CD4-positive, alpha-beta T cell (primary cell): Measurements from ENCODE around the gene S100A11. TPM values are rescaled to one million over a fixed set of nuclear protein-coding genes. Genes with fewer than 3 reads are reported as not detected.
"Not testable (repeated sequence)": the region's sequence is repeated elsewhere in the genome, so short reads cannot be mapped to it uniquely, and the experiment has no call there.

Source experiments
- ATAC-seq: fragments of 200-7000 bp; cut with Tn5 transposase; one replicate; pipeline ENCODE4 v1.10.0; 2022; ENCODE audit warnings: mild to moderate bottlenecking; ENCODE audit not compliant: poor library complexity
- CTCF ChIA-PET: fragments of 350-600 bp; sonication (Branson Sonifier 250); formaldehyde crosslinking; loops from one replicate; lab custom pipeline; 2021; ENCODE audit warnings: antibody characterized with exemption, inconsistent platforms; lab: Charles Lee
- POLR2A ChIA-PET: fragments of 350-600 bp; sonication (Branson Sonifier 250); formaldehyde crosslinking; loops from one replicate; lab custom pipeline; 2021; ENCODE audit warnings: antibody characterized with exemption, inconsistent platforms; lab: Charles Lee
- DNase-seq, 14 experiments: peaks; one replicate each; pipeline ENCODE4 v3.0.0-alpha.2; 2013 to 2020; ENCODE audit warnings: mixed read lengths in 2 of 14
- H3K27ac ChIP-seq, 2 donors: one replicate each; pipeline versions ENCODE4 v1.5.1 to v1.7.0; 2013; ENCODE audit warnings: low read length in 2 of 2, low read depth in 1 of 2, mild to moderate bottlenecking in 1 of 2
- H3K27me3 ChIP-seq, 2 experiments: 1 replicate in 1 of 2; 2 replicates in 1 of 2; pipeline versions ENCODE4 v1.6.1 to v1.7.0; 2013; ENCODE audit warnings: low read length in 2 of 2, control low read depth in 1 of 2, mild to moderate bottlenecking in 1 of 2, moderate library complexity in 1 of 2; ENCODE audit not compliant: insufficient read depth in 2 of 2, control insufficient read depth in 1 of 2
- H3K36me3 ChIP-seq: one replicate; pipeline ENCODE4 v1.6.1; 2013; ENCODE audit warnings: low read length, control low read depth; ENCODE audit not compliant: insufficient read depth
- H3K4me1 ChIP-seq: one replicate; pipeline ENCODE4 v1.6.1; 2013; ENCODE audit warnings: low read length, control low read depth; ENCODE audit not compliant: insufficient read depth
- H3K4me3 ChIP-seq: one replicate; pipeline ENCODE4 v1.5.1; 2013; ENCODE audit warnings: mild to moderate bottlenecking, low read length, moderate library complexity
- H3K9me3 ChIP-seq, 2 experiments: 1 replicate in 1 of 2; 2 replicates in 1 of 2; pipeline versions ENCODE4 v1.6.1 to v1.7.0; 2013; ENCODE audit warnings: low read length in 2 of 2, mild to moderate bottlenecking in 2 of 2, control low read depth in 1 of 2, moderate library complexity in 1 of 2; ENCODE audit not compliant: control insufficient read depth in 1 of 2, insufficient read depth in 1 of 2
- H3K27ac Mint-ChIP-seq: one replicate; pipeline ENCODE4 v1.8.0; 2020; ENCODE audit warnings: mixed read lengths
- H3K27me3 Mint-ChIP-seq: one replicate; pipeline ENCODE4 v1.8.0; 2021; ENCODE audit warnings: mixed read lengths
- H3K36me3 Mint-ChIP-seq: one replicate; pipeline ENCODE4 v1.8.0; 2021; ENCODE audit warnings: low read depth, mixed read lengths
- H3K4me1 Mint-ChIP-seq: one replicate; pipeline ENCODE4 v1.8.0; 2021; ENCODE audit warnings: low read depth, mixed read lengths
- H3K4me3 Mint-ChIP-seq: one replicate; pipeline ENCODE4 v1.8.0; 2020; ENCODE audit warnings: mild to moderate bottlenecking, mixed read lengths
- H3K9me3 Mint-ChIP-seq: one replicate; pipeline ENCODE4 v1.8.0; 2020; ENCODE audit warnings: mixed read lengths
- intact Hi-C, 2 experiments: fragments of 100-400 bp; cut with DNase I in 1 of 2; cut with micrococcal nuclease in 1 of 2; formaldehyde crosslinking; loops; one replicate each; pipeline versions ENCODE4 v1.15.1 to v1.9.0; 2023 to 2025; cut with DNase I, micrococcal nuclease
- polyA plus RNA-seq, 2 donors: library from polyadenylated mRNA; unstranded; fragments of 120-200 nt; gene quantifications; one replicate each; pipeline ENCODE4 v1.2.1, GENCODE V29; 2013
- total RNA-seq, 174 experiments: library from RNA in 2 of 174; stranded (reverse) in 2 of 174; gene quantifications; one replicate each; pipeline ENCODE4 v1.2.3 and lab custom pipeline; 2021 to 2026
- TF ChIP-seq, protein P1 (sequence below): fragments of 200-600 bp; IDR thresholded peaks from one replicate; pipeline ENCODE4 v1.8.0; 2022; ENCODE audit warnings: antibody characterized with exemption, mild to moderate bottlenecking

S100A11 gene
- total RNA-seq (10 to 100 TPM; 23.6 to 24.1 TPM), total RNA-seq (lab: John Stamatoyannopoulos, UW) (7.0 to 165 (median 35.3) reads per million in 172 experiments)
- polyA plus RNA-seq (2013, experiment 1 of 2), result 323 TPM
- polyA plus RNA-seq (2013, experiment 2 of 2), result 325 TPM

DNA sequence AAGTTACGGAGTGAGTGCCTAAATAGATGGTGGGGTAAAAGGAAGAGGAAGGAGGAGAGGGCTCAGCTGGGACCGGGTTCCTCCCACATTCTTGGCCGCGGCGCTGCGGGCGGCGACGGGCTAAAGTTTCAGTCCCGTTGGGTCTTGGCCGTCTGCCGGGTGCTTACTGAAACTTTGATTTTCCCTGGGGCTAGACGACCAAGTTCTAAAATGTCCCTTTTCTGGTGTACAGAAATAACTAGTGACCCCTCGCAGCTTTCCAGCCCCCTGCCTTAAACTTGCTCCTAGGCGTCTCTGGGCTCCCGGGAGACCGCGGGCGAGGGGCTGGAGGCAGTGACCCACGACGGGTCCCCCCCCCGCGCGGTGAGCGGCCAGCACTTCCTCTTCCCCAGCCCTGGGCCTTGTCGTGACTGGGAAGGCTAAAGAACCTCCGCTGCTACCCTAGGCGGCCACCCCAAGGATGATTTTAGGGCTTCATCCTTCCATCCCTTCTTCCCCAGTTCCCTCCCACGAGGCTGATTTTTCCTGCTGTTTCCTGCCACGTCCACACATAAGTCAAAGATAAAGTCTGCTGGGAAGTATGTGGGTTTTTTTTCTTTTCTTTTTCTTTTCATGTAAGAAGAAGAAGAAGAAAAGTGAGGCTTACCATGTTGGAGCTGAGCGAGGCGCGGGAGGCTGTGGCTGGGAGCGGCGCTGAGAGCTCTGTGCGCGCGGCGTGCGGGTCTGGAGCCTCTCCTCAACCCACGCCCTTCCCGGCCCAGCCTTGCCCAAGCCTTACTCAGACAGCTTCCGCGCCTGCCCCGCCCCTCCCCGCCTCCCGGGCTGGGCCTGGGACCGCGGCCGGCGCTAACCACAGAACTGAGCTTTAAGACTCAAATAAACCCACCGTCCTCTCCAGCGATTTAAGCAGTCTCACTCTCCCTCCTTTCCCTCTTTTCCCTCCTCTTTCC is at the start of gene S100A11:
Gene S100A11 (minus strand): TSS at position 738 of the 950 bp plus-strand sequence. CDS start 89 bp downstream, at position 649.
- Mint-ChIP-seq H3K9me3 (no peaks in the 10 kb centered on the region), H3K36me3 (peaks cover 46% of the 10 kb centered on the region), H3K4me3 (peak within 1 kb of the TSS; percentile 97), H3K27me3 (no peaks in the 10 kb centered on the region), H3K27ac (peak within 1 kb of the TSS; percentile 99), H3K4me1 (peaks cover 51% of the 10 kb centered on the region)
- peak; percentile 41 for ATAC-seq
- POLR2A ChIA-PET, result interaction anchor here (0.6 to 4.8 kb wide), 9 partner anchors 9 to 424 kb away, joined by 3 to 75 read pairs (median 4); no protein-coding TSS in a partner anchor
- Histone ChIP-seq H3K27me3 (no peaks in the 10 kb centered on the region), H3K27ac (peak within 1 kb of the TSS; percentile 86), H3K4me1 (peaks cover 40% of the 10 kb centered on the region), H3K36me3 (peaks cover 28% of the 10 kb centered on the region), H3K4me3 (peak within 1 kb of the TSS; percentile 88), H3K9me3 (no peaks in the 10 kb centered on the region)
- TF ChIP-seq, protein P1, sequence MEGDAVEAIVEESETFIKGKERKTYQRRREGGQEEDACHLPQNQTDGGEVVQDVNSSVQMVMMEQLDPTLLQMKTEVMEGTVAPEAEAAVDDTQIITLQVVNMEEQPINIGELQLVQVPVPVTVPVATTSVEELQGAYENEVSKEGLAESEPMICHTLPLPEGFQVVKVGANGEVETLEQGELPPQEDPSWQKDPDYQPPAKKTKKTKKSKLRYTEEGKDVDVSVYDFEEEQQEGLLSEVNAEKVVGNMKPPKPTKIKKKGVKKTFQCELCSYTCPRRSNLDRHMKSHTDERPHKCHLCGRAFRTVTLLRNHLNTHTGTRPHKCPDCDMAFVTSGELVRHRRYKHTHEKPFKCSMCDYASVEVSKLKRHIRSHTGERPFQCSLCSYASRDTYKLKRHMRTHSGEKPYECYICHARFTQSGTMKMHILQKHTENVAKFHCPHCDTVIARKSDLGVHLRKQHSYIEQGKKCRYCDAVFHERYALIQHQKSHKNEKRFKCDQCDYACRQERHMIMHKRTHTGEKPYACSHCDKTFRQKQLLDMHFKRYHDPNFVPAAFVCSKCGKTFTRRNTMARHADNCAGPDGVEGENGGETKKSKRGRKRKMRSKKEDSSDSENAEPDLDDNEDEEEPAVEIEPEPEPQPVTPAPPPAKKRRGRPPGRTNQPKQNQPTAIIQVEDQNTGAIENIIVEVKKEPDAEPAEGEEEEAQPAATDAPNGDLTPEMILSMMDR, result no peak
- intact Hi-C loops, result no loop called here
- peak; percentile 46 to 87 (median 73) for DNase-seq
- CTCF ChIA-PET, result interaction anchor here (0.8 to 4.9 kb wide), 5 partner anchors 11 to 103 kb away, joined by 3 to 58 read pairs (median 3); no protein-coding TSS in a partner anchor

DNA sequence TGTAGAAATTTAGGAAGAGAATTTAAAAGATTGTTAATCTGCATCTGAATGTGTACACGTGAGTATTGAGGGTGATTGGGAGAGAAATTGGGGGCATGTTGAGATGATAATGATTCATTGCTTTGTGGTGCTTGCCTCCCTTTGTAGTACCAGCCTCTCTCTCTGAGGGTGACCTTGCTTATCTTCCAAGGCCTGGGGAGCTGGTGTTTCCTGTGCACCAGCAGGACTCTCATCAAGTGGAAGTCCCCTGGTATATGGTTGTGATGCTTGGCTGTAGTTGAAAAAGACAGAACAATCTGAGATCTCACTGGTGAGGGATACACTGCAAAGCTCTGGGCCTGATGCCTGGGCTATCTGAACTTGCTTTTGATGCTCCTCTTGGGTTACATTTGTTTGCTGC is 48.0 kb upstream of the S100A11 start:
- H3K4me1 ChIP-seq, result no peaks in the 10 kb centered on the region
- H3K4me3 Mint-ChIP-seq, result no peak overlapping the region
- H3K27me3 Mint-ChIP-seq, result peaks cover 12% of the 10 kb centered on the region
- intact Hi-C loops, result no loop called here
- H3K4me3 ChIP-seq, result no peak overlapping the region
- no peaks in the 10 kb centered on the region for H3K9me3 Mint-ChIP-seq
- TF ChIP-seq, protein P1, result no peak
- no peaks in the 10 kb centered on the region for H3K4me1 Mint-ChIP-seq
- POLR2A ChIA-PET, result no interaction called here
- no peaks in the 10 kb centered on the region for H3K9me3 ChIP-seq
- H3K27ac ChIP-seq, result no peak overlapping the region
- CTCF ChIA-PET, result no interaction called here
- ATAC-seq, result no peak
- H3K27me3 ChIP-seq, result peaks cover 15 to 18% of the 10 kb centered on the region in 2 experiments
- DNase-seq, result no peak
- H3K27ac Mint-ChIP-seq, result no peak overlapping the region
- H3K36me3 ChIP-seq, result no peaks in the 10 kb centered on the region
- no peaks in the 10 kb centered on the region for H3K36me3 Mint-ChIP-seq

DNA sequence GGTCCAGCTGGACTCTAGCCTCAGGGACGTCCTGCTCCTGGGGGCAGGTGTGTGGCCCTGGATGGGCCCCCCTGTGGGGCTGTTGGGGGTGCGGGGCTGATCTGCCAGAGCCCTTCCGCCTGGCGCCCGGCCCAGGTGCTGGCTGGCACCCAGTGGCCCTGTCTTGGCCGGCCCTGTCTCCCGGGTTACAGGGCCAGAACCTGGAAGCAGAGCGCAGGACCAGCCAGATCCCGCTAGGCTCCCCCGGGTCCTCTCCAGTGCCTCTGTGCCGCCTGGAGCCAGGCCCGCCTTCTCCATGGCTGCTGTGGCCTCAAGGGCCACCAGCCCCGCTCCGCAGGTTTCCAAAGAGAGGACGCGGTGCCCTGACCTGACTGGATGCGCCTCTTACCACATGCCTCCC is 44.2 kb upstream of the S100A11 start:
- H3K9me3 Mint-ChIP-seq, H3K4me3 Mint-ChIP-seq, H3K36me3 ChIP-seq, H3K4me1 Mint-ChIP-seq, H3K27ac ChIP-seq, H3K4me3 ChIP-seq, CTCF ChIA-PET, H3K36me3 Mint-ChIP-seq, H3K4me1 ChIP-seq, intact Hi-C loops, POLR2A ChIA-PET, H3K9me3 ChIP-seq, DNase-seq, H3K27ac Mint-ChIP-seq, ATAC-seq: not testable (repeated sequence)
- peaks cover 7 to 11% of the 10 kb centered on the region in 2 experiments for H3K27me3 ChIP-seq
- peaks cover 28% of the 10 kb centered on the region for H3K27me3 Mint-ChIP-seq

DNA sequence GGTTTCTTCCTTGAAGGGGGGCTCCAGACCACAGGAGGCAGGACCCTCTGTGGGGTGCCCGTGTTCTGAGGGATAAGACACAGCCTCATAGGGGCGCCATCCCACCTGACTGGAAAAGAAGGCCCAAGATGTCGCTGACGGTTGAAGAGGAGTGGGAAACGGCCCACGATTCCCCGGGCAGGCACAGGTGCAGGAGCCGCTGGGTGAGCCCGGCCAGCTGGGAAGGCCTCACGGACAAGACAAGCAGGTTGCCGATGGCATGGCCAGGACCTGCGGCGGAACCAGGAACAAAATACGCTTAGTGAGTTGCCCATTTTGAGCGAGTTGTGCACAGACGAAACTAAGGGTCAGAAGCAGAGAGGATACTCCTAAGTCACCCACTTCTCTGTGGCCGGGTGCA is 43.7 kb upstream of the S100A11 start:
- H3K4me1 Mint-ChIP-seq, CTCF ChIA-PET, H3K4me3 ChIP-seq, DNase-seq, H3K4me3 Mint-ChIP-seq, POLR2A ChIA-PET, H3K9me3 Mint-ChIP-seq, H3K27ac ChIP-seq, H3K36me3 Mint-ChIP-seq, intact Hi-C loops, H3K27ac Mint-ChIP-seq, H3K4me1 ChIP-seq, H3K9me3 ChIP-seq, H3K36me3 ChIP-seq, ATAC-seq: not testable (repeated sequence)
- peaks cover 29% of the 10 kb centered on the region for H3K27me3 Mint-ChIP-seq
- peaks cover 3 to 11% of the 10 kb centered on the region in 2 experiments for H3K27me3 ChIP-seq
